ACC112 (cell line): ENCODE measurements around the gene HLA-E.
A peak's percentile ranks its signal among the peaks of the same experiment; 100 is the strongest.
"Not testable (repeated sequence)": the region's sequence is repeated elsewhere in the genome, so short reads cannot be mapped to it uniquely, and the experiment has no call there.

Source experiments
- H2AFZ ChIP-seq: fragments of 200-600 bp; sonication (generic); one replicate; pipeline ENCODE4 v1.6.0; 2017; ENCODE audit warnings: antibody characterized with exemption, low read length; ENCODE audit not compliant: unreplicated experiment
- H3K27ac ChIP-seq: fragments of 200-600 bp; sonication (generic); 2 replicates; pipeline ENCODE4 v1.5.1; 2014; ENCODE audit warnings: low read depth, mild to moderate bottlenecking, antibody characterized with exemption, low read length, moderate library complexity
- H3K27me3 ChIP-seq: fragments of 200-600 bp; sonication (generic); 2 replicates; pipeline ENCODE4 v1.6.1; 2014; ENCODE audit warnings: mild to moderate bottlenecking, antibody characterized with exemption, low read length, moderate library complexity, mixed read lengths; ENCODE audit not compliant: insufficient read depth
- H3K36me3 ChIP-seq: fragments of 200-600 bp; sonication (generic); 2 replicates; pipeline ENCODE4 v1.6.1; 2016; ENCODE audit warnings: mild to moderate bottlenecking, antibody characterized with exemption, low read length, moderate library complexity, mixed read lengths; ENCODE audit not compliant: insufficient read depth
- H3K4me1 ChIP-seq: fragments of 200-600 bp; sonication (generic); one replicate; pipeline ENCODE4 v1.6.1; 2016; ENCODE audit warnings: low read length, mixed read lengths; ENCODE audit not compliant: insufficient read depth, unreplicated experiment, control insufficient read depth
- H3K4me3 ChIP-seq: fragments of 200-600 bp; sonication (generic); 2 replicates; pipeline ENCODE4 v1.5.1; 2014; ENCODE audit warnings: mild to moderate bottlenecking, low read depth, low read length
- H3K79me2 ChIP-seq: fragments of 200-600 bp; sonication (generic); one replicate; pipeline ENCODE4 v1.6.0; 2016; ENCODE audit warnings: low read length; ENCODE audit not compliant: control insufficient read depth, unreplicated experiment, insufficient read depth

The HLA-E gene

GRCh38 chr6:30481211-30481964, 7.9 kb upstream of the HLA-E start:
- H3K27me3 ChIP-seq: peaks cover 57% of the 10 kb centered on the region
- peak overlapping the region; percentile 59 for H3K4me3 ChIP-seq
- H3K4me1 ChIP-seq: peaks cover 9% of the 10 kb centered on the region
- H2AFZ ChIP-seq: no peak overlapping the region
- H3K36me3 ChIP-seq: no peaks in the 10 kb centered on the region
- no peak overlapping the region for H3K27ac ChIP-seq
- H3K79me2 ChIP-seq: no peaks in the 10 kb centered on the region

- H3K36me3 ChIP-seq, H3K79me2 ChIP-seq, H2AFZ ChIP-seq, H3K27ac ChIP-seq, H3K4me1 ChIP-seq: not testable (repeated sequence)
- Histone ChIP-seq H3K4me3 (peak overlapping the region; percentile 59), H3K27me3 (peaks cover 57% of the 10 kb centered on the region)
Observed at GRCh38 chr6:30481965-30482644, 7.2 kb upstream of the HLA-E start.

DNA sequence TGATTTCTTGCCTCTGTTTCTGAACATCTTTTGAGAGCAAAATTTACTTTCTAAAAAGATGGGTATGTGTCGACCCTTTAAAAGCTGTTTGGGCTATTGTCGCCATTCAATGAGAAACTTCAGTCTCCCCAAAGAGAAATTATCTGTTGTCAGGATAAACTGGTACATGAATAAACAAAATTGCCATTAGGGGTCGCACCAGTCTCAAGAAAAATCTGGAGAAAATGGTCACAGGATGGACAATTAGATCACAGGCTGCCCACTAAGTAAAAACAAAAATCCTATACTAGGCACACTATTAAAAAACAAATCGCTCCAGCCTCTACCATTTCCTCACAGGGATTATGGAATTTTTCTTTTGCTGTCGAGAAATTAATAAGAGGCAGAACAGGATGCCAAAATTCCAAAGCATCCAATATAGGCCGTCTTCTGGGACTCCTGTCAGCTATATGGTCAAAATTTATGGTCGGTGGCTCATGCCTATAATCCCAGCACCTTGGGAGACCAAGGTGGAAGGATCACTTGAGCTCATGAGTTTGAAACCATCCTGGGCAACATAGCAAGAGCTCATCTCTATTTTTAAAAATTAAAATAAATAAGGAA, 5.5 kb upstream of the HLA-E start:
- H3K4me1 ChIP-seq: peaks cover 9% of the 10 kb centered on the region
- H3K27me3 ChIP-seq: peaks cover 42% of the 10 kb centered on the region
- no peak overlapping the region for H3K27ac ChIP-seq
- H2AFZ ChIP-seq: no peak overlapping the region
- H3K36me3 ChIP-seq: no peaks in the 10 kb centered on the region
- no peaks in the 10 kb centered on the region for H3K79me2 ChIP-seq
- no peak overlapping the region for H3K4me3 ChIP-seq

GRCh38 chr6:30485236-30485635, 4.1 kb upstream of the HLA-E start:
- Histone ChIP-seq H2AFZ (no peak overlapping the region), H3K27me3 (peaks cover 28% of the 10 kb centered on the region), H3K4me3 (no peak overlapping the region), H3K79me2 (peaks cover 9% of the 10 kb centered on the region), H3K27ac (no peak overlapping the region), H3K4me1 (peaks cover 9% of the 10 kb centered on the region), H3K36me3 (peaks cover 1% of the 10 kb centered on the region; the same call in 1 of the 2 replicates)

- H3K4me3 ChIP-seq: no peak overlapping the region
- peaks cover 33% of the 10 kb centered on the region for H3K79me2 ChIP-seq
- H3K4me1 ChIP-seq: peaks cover 18% of the 10 kb centered on the region
- no peak overlapping the region for H3K27ac ChIP-seq
- H3K36me3 ChIP-seq: peaks cover 26% of the 10 kb centered on the region; the same call in 1 of the 2 replicates
- H3K27me3 ChIP-seq: peaks cover 7% of the 10 kb centered on the region
- H2AFZ ChIP-seq: no peak overlapping the region
Observed at GRCh38 chr6:30487926-30488325, 1.4 kb upstream of the HLA-E start.

GRCh38 chr6:30488697-30489080, 620 bp upstream of the HLA-E start:
- not testable (repeated sequence) for H3K27me3 ChIP-seq, H2AFZ ChIP-seq
- Histone ChIP-seq H3K27ac (peak overlapping the region; percentile 90), H3K4me1 (peaks cover 18% of the 10 kb centered on the region), H3K4me3 (peak overlapping the region; percentile 96), H3K36me3 (peaks cover 34% of the 10 kb centered on the region; the same call in 1 of the 2 replicates), H3K79me2 (peaks cover 33% of the 10 kb centered on the region)

- Histone ChIP-seq H3K4me3 (peak overlapping the region; percentile 96), H3K36me3 (peaks cover 39% of the 10 kb centered on the region; the same call in 1 of the 2 replicates), H3K79me2 (peaks cover 33% of the 10 kb centered on the region), H3K4me1 (peaks cover 18% of the 10 kb centered on the region), H3K27ac (peak overlapping the region; percentile 90), H2AFZ (peak overlapping the region; percentile 45), H3K27me3 (no peaks in the 10 kb centered on the region)
Observed at GRCh38 chr6:30490026-30490876, 942 bp downstream of the HLA-E start.

- Histone ChIP-seq H3K4me1 (peaks cover 24% of the 10 kb centered on the region), H3K4me3 (peak overlapping the region; percentile 96), H3K79me2 (peaks cover 33% of the 10 kb centered on the region), H3K36me3 (peaks cover 39% of the 10 kb centered on the region; the same call in 1 of the 2 replicates)
- not testable (repeated sequence) for H3K27me3 ChIP-seq, H2AFZ ChIP-seq, H3K27ac ChIP-seq
Observed at GRCh38 chr6:30491291-30491953, 2.1 kb downstream of the HLA-E start.

DNA sequence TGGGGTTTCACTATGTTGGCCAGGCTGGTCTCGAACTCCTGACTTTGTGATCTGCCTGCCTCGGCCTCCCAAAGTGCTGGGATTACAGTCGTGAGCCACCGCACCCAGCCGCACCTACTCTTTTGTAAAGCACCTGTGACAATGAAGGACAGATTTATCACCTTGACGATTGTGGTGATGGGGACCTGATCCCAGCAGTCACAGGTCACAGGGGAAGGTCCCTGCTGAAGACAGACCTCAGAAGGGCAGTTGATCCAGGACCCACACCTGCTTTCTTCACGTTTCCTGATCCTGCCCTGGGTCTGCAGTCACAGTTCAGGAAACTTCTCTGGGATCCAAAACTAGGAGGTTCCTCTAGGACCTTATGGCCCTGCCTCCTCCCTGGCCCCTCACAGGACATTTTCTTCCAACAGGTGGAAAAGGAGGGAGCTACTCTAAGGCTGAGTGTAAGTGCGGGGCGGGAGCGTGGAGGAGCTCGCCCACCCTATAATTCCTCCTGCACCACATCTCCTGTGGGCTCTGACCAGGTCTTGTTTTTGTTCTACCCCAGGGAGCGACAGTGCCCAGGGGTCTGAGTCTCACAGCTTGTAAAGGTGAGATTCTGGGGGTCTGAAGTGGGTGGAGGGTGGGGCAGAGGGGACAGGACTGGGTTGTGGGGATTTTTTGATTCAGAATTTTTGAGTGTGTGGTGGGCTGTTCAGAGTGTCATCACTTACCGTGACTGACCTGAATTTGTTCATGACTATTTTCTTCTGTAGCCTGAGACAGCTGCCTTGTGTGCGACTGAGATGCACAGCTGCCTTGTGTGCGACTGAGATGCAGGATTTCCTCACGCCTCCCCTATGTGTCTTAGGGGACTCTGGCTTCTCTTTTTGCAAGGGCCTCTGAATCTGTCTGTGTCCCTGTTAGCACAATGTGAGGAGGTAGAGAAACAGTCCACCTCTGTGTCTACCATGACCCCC, 3.0 kb downstream of the HLA-E start:
- peaks cover 30% of the 10 kb centered on the region for H3K4me1 ChIP-seq
- no peak overlapping the region for H3K4me3 ChIP-seq
- peaks cover 39% of the 10 kb centered on the region; the same call in 1 of the 2 replicates for H3K36me3 ChIP-seq
- H3K27ac ChIP-seq: no peak overlapping the region
- no peak overlapping the region for H2AFZ ChIP-seq
- no peaks in the 10 kb centered on the region for H3K27me3 ChIP-seq
- H3K79me2 ChIP-seq: peaks cover 33% of the 10 kb centered on the region
